ENCODE results near the gene OPRL1. TPM values are rescaled to one million over a fixed set of nuclear protein-coding genes. Genes with fewer than 3 reads are reported as not detected.
A peak's percentile ranks its signal among the peaks of the same experiment; 100 is the strongest.

The OPRL1 gene
- polyA plus RNA-seq, 1 experiment, result 0.86 TPM

DNA sequence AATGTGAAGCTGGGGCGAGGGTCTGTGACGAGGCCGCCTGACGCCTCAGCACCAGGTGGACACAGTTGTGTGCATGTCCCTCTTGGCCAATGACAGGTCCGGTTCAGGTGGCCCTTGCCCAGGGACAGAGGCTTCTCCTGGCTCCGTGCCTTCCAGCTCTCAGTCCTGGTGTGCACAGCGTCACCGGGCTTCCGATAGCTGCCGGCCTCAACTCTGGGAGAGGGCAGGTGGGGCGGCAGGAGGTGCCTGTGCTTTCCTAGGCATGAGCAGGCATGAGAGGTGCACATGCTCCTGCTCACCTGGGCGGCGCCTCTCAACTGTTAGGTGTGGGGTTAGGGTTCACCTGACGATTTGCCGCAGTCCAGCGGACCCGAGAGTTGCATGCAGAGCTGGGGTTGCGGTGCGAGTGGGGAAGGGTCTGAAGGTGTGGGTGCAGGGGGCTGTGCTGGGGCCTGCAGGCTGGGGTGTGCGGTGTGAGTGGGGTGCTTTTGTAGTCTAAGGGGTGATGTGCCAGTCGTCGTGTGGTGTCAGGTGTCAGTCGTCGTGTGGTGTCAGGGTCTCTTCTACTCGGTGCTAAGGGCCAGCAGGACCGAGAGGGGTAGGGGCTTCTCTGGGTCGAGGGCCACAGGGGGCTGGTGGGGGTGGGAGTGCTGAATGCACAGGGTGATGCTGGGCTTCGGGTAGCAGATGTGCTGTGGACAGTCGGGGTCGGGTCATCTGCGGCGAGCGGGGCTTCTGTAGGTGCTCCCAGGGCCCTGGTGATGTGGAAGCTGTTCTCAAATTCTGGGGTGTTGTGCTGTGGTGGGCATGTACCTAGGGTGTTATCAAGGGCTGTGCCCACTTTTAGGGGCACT is 26.7 kb upstream of the OPRL1 start:
- H3K27ac ChIP-seq (ENCODE audit: low read depth, low read length), result no peak overlapping the region
- no peak for TF ChIP-seq CTCF (IDR thresholded peaks at IDR 0.05; ENCODE audit: low read depth, low read length)
- POLR2A ChIA-PET, result no interaction called here
- H3K9me3 ChIP-seq (ENCODE audit: control insufficient read depth, insufficient read depth, low read length), result no peaks in the 10 kb centered on the region; the same call in 1 of the 2 replicates
- no peak overlapping the region for H3K4me3 ChIP-seq (ENCODE audit: low read depth, low read length)
- CTCF ChIA-PET, result interaction anchor here (1.2 to 1.3 kb wide), 2 partner anchors 14 to 30 kb away, joined by 3 to 4 read pairs; no protein-coding TSS in a partner anchor
- H3K27me3 ChIP-seq (ENCODE audit: control insufficient read depth, insufficient read depth, low read length), result peaks cover 42% of the 10 kb centered on the region
- DNase-seq (ENCODE audit: low read depth, low spot score), result no peak

- no peak overlapping the region for H3K27ac ChIP-seq (ENCODE audit: low read depth, low read length)
- TF ChIP-seq CTCF (IDR thresholded peaks at IDR 0.05; ENCODE audit: low read depth, low read length), result peak; percentile 28; the same call in 1 of the 2 replicates
- H3K9me3 ChIP-seq (ENCODE audit: control insufficient read depth, insufficient read depth, low read length), result no peaks in the 10 kb centered on the region; the same call in 1 of the 2 replicates
- ChIA-PET CTCF (interaction anchor here (0.6 to 1.2 kb wide), 2 partner anchors 13 to 15 kb away, joined by 3 to 4 read pairs; no protein-coding TSS in a partner anchor), POLR2A (interaction anchor here (0.8 kb wide), 1 partner anchor 28 kb away, joined by 3 read pairs; no protein-coding TSS in a partner anchor)
- H3K4me3 ChIP-seq (ENCODE audit: low read depth, low read length), result no peak overlapping the region
- H3K27me3 ChIP-seq (ENCODE audit: control insufficient read depth, insufficient read depth, low read length), result peaks cover 42% of the 10 kb centered on the region
- DNase-seq (ENCODE audit: low read depth, low spot score), result no peak
These were observed 25.8 kb upstream of the OPRL1 start for GRCh38 chr20:64053841-64054661.

DNA sequence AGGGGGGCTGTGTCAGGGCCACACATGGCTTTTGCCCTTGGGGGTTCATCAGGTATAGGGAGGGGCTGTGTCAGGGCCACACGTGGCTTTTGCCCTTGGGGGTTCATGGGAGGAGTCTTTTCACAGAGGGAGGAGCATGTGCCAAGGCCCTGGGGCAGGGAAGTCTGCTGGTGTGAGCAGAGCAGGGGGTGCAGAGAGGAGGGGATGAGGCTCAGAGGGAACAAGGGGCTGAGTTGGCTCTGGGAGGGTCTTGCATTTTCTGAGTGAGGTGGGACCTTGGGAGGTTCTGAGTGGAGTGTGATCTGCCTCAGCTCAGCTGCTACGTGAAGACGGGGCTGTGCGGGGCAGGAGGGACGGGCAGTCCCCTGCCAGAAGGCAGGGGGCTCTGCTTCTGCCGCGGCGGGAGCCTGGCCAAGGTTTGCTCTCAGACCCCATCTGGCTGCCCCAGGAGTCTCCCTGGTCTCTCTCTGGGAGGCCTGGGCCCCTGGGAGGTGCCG is 24.4 kb upstream of the OPRL1 start:
- no peak overlapping the region for H3K27ac ChIP-seq (ENCODE audit: low read depth, low read length)

DNA sequence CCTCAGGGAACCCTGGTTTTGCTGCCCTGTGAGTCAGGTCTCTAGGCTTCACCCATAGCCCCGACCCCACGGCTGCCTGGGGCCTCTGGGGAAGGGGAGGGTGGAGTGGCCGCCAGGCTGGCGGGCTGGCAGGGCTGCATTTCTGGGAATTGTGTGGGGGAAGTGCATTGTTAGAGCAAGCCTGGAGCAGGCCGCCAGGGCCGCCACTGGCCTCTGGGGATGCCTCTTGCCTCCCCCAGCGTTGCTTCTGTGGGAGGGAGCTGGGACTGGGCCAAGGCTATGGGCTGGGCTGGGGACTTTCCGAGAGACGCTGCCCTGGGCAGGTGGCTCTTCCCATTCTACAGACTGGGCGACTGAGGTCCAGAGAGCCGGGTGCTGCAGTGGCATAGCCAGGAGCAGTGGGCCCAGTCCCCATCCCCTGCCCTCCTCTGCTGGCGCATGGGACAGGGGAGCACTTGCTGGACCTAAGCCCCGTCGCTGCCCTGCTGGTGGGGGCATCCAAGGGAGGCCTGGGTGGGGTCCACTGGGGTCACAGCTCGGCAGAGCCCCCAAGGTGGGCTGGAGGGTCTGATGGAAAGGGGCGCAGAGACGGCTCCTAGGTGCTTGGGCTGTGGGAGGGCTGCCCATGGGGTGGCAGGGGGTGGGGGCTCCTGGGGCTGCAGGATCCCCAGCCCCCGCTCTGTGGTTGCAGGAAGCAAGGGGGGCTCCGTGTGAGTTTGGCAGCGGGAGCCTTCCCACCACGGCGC is 23.8 kb upstream of the OPRL1 start:
- Histone ChIP-seq H3K4me3 (ENCODE audit: low read depth, low read length) (no peak overlapping the region), H3K27ac (ENCODE audit: low read depth, low read length) (no peak overlapping the region), H3K9me3 (ENCODE audit: control insufficient read depth, insufficient read depth, low read length) (no peaks in the 10 kb centered on the region; the same call in 1 of the 2 replicates), H3K27me3 (ENCODE audit: control insufficient read depth, insufficient read depth, low read length) (peaks cover 26% of the 10 kb centered on the region)
- ChIA-PET POLR2A (no interaction called here), CTCF (interaction anchor here (2.0 kb wide), 1 partner anchor 16 kb away, joined by 13 read pairs; no protein-coding TSS in a partner anchor)
- no peak for DNase-seq (ENCODE audit: low read depth, low spot score)
- TF ChIP-seq CTCF (IDR thresholded peaks at IDR 0.05; ENCODE audit: low read depth, low read length), result no peak

More for the DNA sequence above, 24.4 kb upstream of the OPRL1 start:
- Histone ChIP-seq H3K4me3 (ENCODE audit: low read depth, low read length) (no peak overlapping the region), H3K9me3 (ENCODE audit: control insufficient read depth, insufficient read depth, low read length) (no peaks in the 10 kb centered on the region; the same call in 1 of the 2 replicates), H3K27me3 (ENCODE audit: control insufficient read depth, insufficient read depth, low read length) (peaks cover 33% of the 10 kb centered on the region)
- ChIA-PET POLR2A (no interaction called here), CTCF (no interaction called here)
- no peak for DNase-seq (ENCODE audit: low read depth, low spot score)
- TF ChIP-seq CTCF (IDR thresholded peaks at IDR 0.05; ENCODE audit: low read depth, low read length), result no peak
